PC-3 (cell line): ENCODE results near the gene GPC6. TPM values are rescaled to one million over a fixed set of nuclear protein-coding genes. Genes with fewer than 3 reads are reported as not detected.

Source experiments
- ATAC-seq: fragments of 200-7000 bp; cut with Tn5 transposase; 2 replicates; pipeline ENCODE4 v1.9.1; 2020; ENCODE audit warnings: mild to moderate bottlenecking, moderate library complexity
- BruUV-seq: library from RNA; stranded (reverse); fragments of 400-500 nt; replicated peaks from 2 replicates; lab custom pipeline; 2021; lab: Mats Ljungman, UMichigan
- CTCF ChIA-PET: fragments of 300-600 bp; sonication (Branson Sonifier 250); formaldehyde crosslinking; loops from one replicate; lab custom pipeline; 2022; ENCODE audit warnings: antibody characterized with exemption; lab: Charles Lee
- POLR2A ChIA-PET: fragments of 300-600 bp; sonication (Branson Sonifier 250); formaldehyde crosslinking; loops from one replicate; lab custom pipeline; 2022; ENCODE audit warnings: antibody characterized with exemption; ENCODE audit not compliant: unreplicated experiment; lab: Charles Lee
- DNase-seq: peaks from one replicate; pipeline ENCODE4 v3.0.0-alpha.2; 2015
- H2AFZ ChIP-seq: fragments of 300-600 bp; sonication (generic); 2 replicates; pipeline ENCODE4 v1.6.0; 2016; ENCODE audit warnings: antibody characterized with exemption, low read length
- H3F3A ChIP-seq: fragments of 300-600 bp; sonication (generic); one replicate; pipeline ENCODE4 v1.6.0; 2017; ENCODE audit warnings: antibody characterized with exemption, low read length, control low read depth, mild to moderate bottlenecking; ENCODE audit not compliant: unreplicated experiment
- H3K27ac ChIP-seq: fragments of 300-600 bp; sonication (generic); 2 replicates; pipeline ENCODE4 v1.5.1; 2016; ENCODE audit warnings: mild to moderate bottlenecking, low read length
- H3K27me3 ChIP-seq: fragments of 300-600 bp; sonication (generic); 2 replicates; pipeline ENCODE4 v1.6.1; 2016; ENCODE audit warnings: low read length, mixed read lengths
- H3K36me3 ChIP-seq: fragments of 300-600 bp; sonication (generic); 2 replicates; pipeline ENCODE4 v1.6.1; 2016; ENCODE audit warnings: low read depth, mixed run types, low read length, mixed read lengths
- H3K4me1 ChIP-seq: fragments of 300-600 bp; sonication (generic); 2 replicates; pipeline ENCODE4 v1.5.1; 2016; ENCODE audit warnings: low read length; ENCODE audit not compliant: insufficient read depth
- H3K4me2 ChIP-seq: fragments of 300-600 bp; sonication (generic); 2 replicates; pipeline ENCODE4 v1.6.0; 2016; ENCODE audit warnings: low read length
- H3K4me3 ChIP-seq: fragments of 300-600 bp; sonication (generic); 2 replicates; pipeline ENCODE4 v1.5.1; 2016; ENCODE audit warnings: mild to moderate bottlenecking, low read length, mixed read lengths
- H3K79me2 ChIP-seq: fragments of 300-600 bp; sonication (generic); 2 replicates; pipeline ENCODE4 v1.6.1; 2017; ENCODE audit warnings: low read length, mixed read lengths
- H3K9ac ChIP-seq: fragments of 300-600 bp; sonication (generic); 2 replicates; pipeline ENCODE4 v1.6.0; 2016; ENCODE audit warnings: mild to moderate bottlenecking, low read length
- H3K9me2 ChIP-seq: fragments of 300-600 bp; sonication (generic); replicated peaks from 2 replicates; pipeline ENCODE4 v1.6.1; 2016; ENCODE audit warnings: mixed run types, low read length, mixed read lengths
- H3K9me3 ChIP-seq: fragments of 300-600 bp; sonication (generic); 2 replicates; pipeline ENCODE4 v1.6.1; 2016; ENCODE audit warnings: low read length, mixed read lengths
- H4K20me1 ChIP-seq: fragments of 300-600 bp; sonication (generic); 2 replicates; pipeline ENCODE4 v1.6.1; 2016; ENCODE audit warnings: low read length, mixed read lengths
- CTCF ChIP-seq: fragments of 300-600 bp; sonication (generic); conservative IDR thresholded peaks from 2 replicates; pipeline ENCODE4 v1.5.1; 2017; ENCODE audit warnings: antibody characterized with exemption, low read depth, mild to moderate bottlenecking, low read length
- EZH2 ChIP-seq: fragments of 300-600 bp; sonication (generic); IDR thresholded peaks from one replicate; pipeline ENCODE4 v1.6.1; 2017; ENCODE audit warnings: antibody characterized with exemption, mild to moderate bottlenecking, low read length; ENCODE audit not compliant: unreplicated experiment
- EZH2phosphoT487 ChIP-seq: fragments of 300-600 bp; sonication (generic); IDR thresholded peaks from 2 replicates; pipeline ENCODE4 v1.6.1; 2018; ENCODE audit warnings: mild to moderate bottlenecking, antibody characterized with exemption, low read length, borderline replicate concordance
- intact Hi-C: fragments of 100-400 bp; cut with micrococcal nuclease; formaldehyde crosslinking; loops from 2 replicates; pipeline ENCODE4 v1.9.0; 2023
- total RNA-seq: library from RNA; depleted of rRNA; stranded (reverse); fragments of >200 nt; gene quantifications from 2 replicates; pipeline ENCODE4 v1.2.3, GENCODE V29; 2014

The GPC6 gene
- total RNA-seq, 1 experiment from 2014 or later: 3.5 TPM

GRCh38 chr13:93377196-93377595, 150.6 kb downstream of the GPC6 start:
- H3F3A ChIP-seq: no peaks in the 10 kb centered on the region
- no peaks in the 10 kb centered on the region for H3K36me3 ChIP-seq
- no peak overlapping the region for H3K27ac ChIP-seq
- no peaks in the 10 kb centered on the region for H3K9me3 ChIP-seq
- H3K27me3 ChIP-seq: no peaks in the 10 kb centered on the region
- H3K4me3 ChIP-seq: no peak overlapping the region
- ChIA-PET POLR2A (no interaction called here), CTCF (interaction anchor here (0.6 kb wide), 1 partner anchor 9 kb away, joined by 4 read pairs; no protein-coding TSS in a partner anchor)
- H2AFZ ChIP-seq: no peak overlapping the region
- no peaks in the 10 kb centered on the region for H3K4me1 ChIP-seq
- no peak overlapping the region for H3K9ac ChIP-seq
- intact Hi-C loops: no loop called here
- TF ChIP-seq EZH2: no peak
- TF ChIP-seq EZH2phosphoT487: no peak
- no peak for TF ChIP-seq CTCF
- ATAC-seq (no peak), DNase-seq (no peak)
- H4K20me1 ChIP-seq: no peaks in the 10 kb centered on the region
- H3K9me2 ChIP-seq: no peaks in the 10 kb centered on the region
- BruUV-seq: no TSS peak
- no peak overlapping the region for H3K4me2 ChIP-seq
- H3K79me2 ChIP-seq: no peaks in the 10 kb centered on the region

- Histone ChIP-seq H3K4me1 (no peaks in the 10 kb centered on the region), H2AFZ (no peak overlapping the region), H3K79me2 (no peaks in the 10 kb centered on the region), H4K20me1 (no peaks in the 10 kb centered on the region), H3K9me2 (no peaks in the 10 kb centered on the region), H3K27ac (no peak overlapping the region), H3K9ac (no peak overlapping the region), H3K4me2 (no peak overlapping the region), H3K27me3 (no peaks in the 10 kb centered on the region), H3F3A (no peaks in the 10 kb centered on the region), H3K4me3 (no peak overlapping the region), H3K9me3 (no peaks in the 10 kb centered on the region), H3K36me3 (no peaks in the 10 kb centered on the region)
- POLR2A ChIA-PET: no interaction called here
- no TSS peak for BruUV-seq
- CTCF ChIA-PET: no interaction called here
- ATAC-seq: no peak
- TF ChIP-seq EZH2 (no peak), CTCF (no peak), EZH2phosphoT487 (no peak)
- no peak for DNase-seq
- intact Hi-C loops: no loop called here
Observed at GRCh38 chr13:93378184-93378583, 151.6 kb downstream of the GPC6 start.

GRCh38 chr13:93386116-93386515, 159.5 kb downstream of the GPC6 start:
- Histone ChIP-seq H3K9me3 (no peaks in the 10 kb centered on the region), H3K4me2 (no peak overlapping the region), H3K9me2 (no peaks in the 10 kb centered on the region), H4K20me1 (no peaks in the 10 kb centered on the region), H3K4me3 (no peak overlapping the region), H3K9ac (no peak overlapping the region), H3K79me2 (no peaks in the 10 kb centered on the region), H3K36me3 (no peaks in the 10 kb centered on the region), H3K27ac (no peak overlapping the region), H3F3A (no peaks in the 10 kb centered on the region), H3K4me1 (no peaks in the 10 kb centered on the region), H3K27me3 (no peaks in the 10 kb centered on the region), H2AFZ (no peak overlapping the region)
- ChIA-PET CTCF (interaction anchor here (0.7 kb wide), 1 partner anchor 9 kb away, joined by 4 read pairs; no protein-coding TSS in a partner anchor), POLR2A (no interaction called here)
- ATAC-seq (no peak), DNase-seq (no peak)
- no TSS peak for BruUV-seq
- TF ChIP-seq EZH2: no peak
- no peak for TF ChIP-seq CTCF
- no peak for TF ChIP-seq EZH2phosphoT487
- intact Hi-C loops: no loop called here
